Astrocyte (in vitro differentiated cells and primary cell): ENCODE data around the gene OXCT1.

ENCODE experiments used
- EZH2 ChIP-seq: IDR thresholded peaks from 2 replicates; pipeline ENCODE4 v1.6.1; 2012; ENCODE audit warnings: mild to moderate bottlenecking, low read length, inconsistent platforms; ENCODE audit not compliant: insufficient read depth
- TF ChIP-seq, protein P1 (sequence below): IDR thresholded peaks from 2 replicates; pipeline ENCODE4 v1.5.1; 2011; ENCODE audit warnings: low read depth, mild to moderate bottlenecking, inconsistent platforms, low read length, moderate library complexity; ENCODE audit not compliant: insufficient read depth

DNA sequence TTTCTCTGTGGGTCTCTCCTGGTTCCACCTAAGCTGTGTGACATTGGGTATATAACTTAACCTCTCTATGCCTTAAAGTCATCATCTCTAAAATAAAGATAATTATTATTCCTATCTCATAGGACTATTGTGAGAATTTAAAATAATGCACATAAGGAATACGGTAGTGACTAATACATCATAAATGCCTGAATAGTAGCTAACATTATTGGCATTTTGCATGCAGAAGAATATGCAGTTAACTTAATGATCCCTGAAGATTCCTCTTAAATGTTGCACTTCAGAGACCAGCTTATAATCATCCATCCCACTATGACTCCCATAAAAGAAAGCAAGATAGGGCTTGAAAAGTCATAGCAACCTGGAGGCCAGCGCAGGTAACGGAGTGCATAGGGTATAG lies 32.4 kb downstream of the OXCT1 start:
- TF ChIP-seq, protein P1, sequence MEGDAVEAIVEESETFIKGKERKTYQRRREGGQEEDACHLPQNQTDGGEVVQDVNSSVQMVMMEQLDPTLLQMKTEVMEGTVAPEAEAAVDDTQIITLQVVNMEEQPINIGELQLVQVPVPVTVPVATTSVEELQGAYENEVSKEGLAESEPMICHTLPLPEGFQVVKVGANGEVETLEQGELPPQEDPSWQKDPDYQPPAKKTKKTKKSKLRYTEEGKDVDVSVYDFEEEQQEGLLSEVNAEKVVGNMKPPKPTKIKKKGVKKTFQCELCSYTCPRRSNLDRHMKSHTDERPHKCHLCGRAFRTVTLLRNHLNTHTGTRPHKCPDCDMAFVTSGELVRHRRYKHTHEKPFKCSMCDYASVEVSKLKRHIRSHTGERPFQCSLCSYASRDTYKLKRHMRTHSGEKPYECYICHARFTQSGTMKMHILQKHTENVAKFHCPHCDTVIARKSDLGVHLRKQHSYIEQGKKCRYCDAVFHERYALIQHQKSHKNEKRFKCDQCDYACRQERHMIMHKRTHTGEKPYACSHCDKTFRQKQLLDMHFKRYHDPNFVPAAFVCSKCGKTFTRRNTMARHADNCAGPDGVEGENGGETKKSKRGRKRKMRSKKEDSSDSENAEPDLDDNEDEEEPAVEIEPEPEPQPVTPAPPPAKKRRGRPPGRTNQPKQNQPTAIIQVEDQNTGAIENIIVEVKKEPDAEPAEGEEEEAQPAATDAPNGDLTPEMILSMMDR, result no peak
- no peak for TF ChIP-seq EZH2
